ENCODE data around the gene OLIG1. TPM values are rescaled to one million over a fixed set of nuclear protein-coding genes. Genes with fewer than 3 reads are reported as not detected.

Gene OLIG1, protein sequence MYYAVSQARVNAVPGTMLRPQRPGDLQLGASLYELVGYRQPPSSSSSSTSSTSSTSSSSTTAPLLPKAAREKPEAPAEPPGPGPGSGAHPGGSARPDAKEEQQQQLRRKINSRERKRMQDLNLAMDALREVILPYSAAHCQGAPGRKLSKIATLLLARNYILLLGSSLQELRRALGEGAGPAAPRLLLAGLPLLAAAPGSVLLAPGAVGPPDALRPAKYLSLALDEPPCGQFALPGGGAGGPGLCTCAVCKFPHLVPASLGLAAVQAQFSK
- total RNA-seq (2014; rRNA removed; shearing (Covaris generic)): not detected in 2 replicates
- not detected in 2 replicates for total RNA-seq (2022)
- Bru-seq, nascent RNA: not detected
- not detected for BruChase-seq, experiment 1, labeled RNA remaining after a 6-hour chase
- not detected for BruChase-seq, experiment 2, labeled RNA remaining after a 2-hour chase
- long read RNA-seq: 0 reads

DNA sequence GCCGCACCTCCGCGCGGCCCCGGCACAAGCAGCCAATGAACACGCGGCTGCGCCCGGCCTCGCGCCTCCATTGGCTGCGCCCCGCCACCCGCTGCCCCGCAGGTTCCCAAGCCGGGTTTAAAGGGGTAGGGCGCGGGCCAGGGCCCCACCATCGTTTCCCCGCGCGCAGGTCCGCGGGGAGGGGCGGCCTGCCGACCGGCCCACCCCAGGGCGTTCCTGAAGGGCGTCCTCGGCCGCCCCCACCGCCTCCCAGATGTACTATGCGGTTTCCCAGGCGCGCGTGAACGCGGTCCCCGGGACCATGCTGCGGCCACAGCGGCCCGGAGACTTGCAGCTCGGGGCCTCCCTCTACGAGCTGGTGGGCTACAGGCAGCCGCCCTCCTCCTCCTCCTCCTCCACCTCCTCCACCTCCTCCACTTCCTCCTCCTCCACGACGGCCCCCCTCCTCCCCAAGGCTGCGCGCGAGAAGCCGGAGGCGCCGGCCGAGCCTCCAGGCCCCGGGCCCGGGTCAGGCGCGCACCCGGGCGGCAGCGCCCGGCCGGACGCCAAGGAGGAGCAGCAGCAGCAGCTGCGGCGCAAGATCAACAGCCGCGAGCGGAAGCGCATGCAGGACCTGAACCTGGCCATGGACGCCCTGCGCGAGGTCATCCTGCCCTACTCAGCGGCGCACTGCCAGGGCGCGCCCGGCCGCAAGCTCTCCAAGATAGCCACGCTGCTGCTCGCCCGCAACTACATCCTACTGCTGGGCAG lies at the start of gene OLIG1:
Gene OLIG1, plus strand, starts transcription at position 148 of the 750 bp plus-strand sequence. Its CDS starts 106 bp downstream, at position 254.
- intact Hi-C loops (cut with micrococcal nuclease; ENCODE audit: unreplicated experiment): no loop called here
- ChIA-PET CTCF (ENCODE audit: unreplicated experiment) (no interaction called here), POLR2A (no interaction called here)
- no peaks in the 10 kb centered on the region for H4K20me1 ChIP-seq (ENCODE audit: insufficient read depth, low read length)
- no peaks in the 10 kb centered on the region for H3K4me1 ChIP-seq (ENCODE audit: insufficient read depth, low read length, poor library complexity, severe bottlenecking)
- no TSS peak for BruUV-seq (replicated peaks)
- no peaks in the 10 kb centered on the region for H3K36me3 ChIP-seq (ENCODE audit: insufficient read depth, low read length)
- H3K4me2 ChIP-seq (ENCODE audit: low read length): no peak within 1 kb of the TSS
- H3K79me2 ChIP-seq (ENCODE audit: insufficient read depth, low read depth, low read length): no peaks in the 10 kb centered on the region
- H3K27ac ChIP-seq (ENCODE audit: low read depth, low read length, poor library complexity, severe bottlenecking): no peak within 1 kb of the TSS
- no peaks in the 10 kb centered on the region for H3K9me3 ChIP-seq (ENCODE audit: low read length)
- H3K4me3 ChIP-seq (ENCODE audit: low read depth, low read length, poor library complexity, severe bottlenecking): no peak within 1 kb of the TSS
- DNase-seq (ENCODE audit: low spot score): no peak
- H3K9me2 ChIP-seq (ENCODE audit: insufficient read depth, low read length): no peaks in the 10 kb centered on the region
- no peak for TF ChIP-seq CTCF (conservative IDR thresholded peaks at IDR 0.05; ENCODE audit: low read length)
- no peak for TF ChIP-seq EZH2phosphoT487 (IDR thresholded peaks at IDR 0.05; ENCODE audit: borderline replicate concordance, low read depth, low read length)
- H2AFZ ChIP-seq (ENCODE audit: low read length): no peak within 1 kb of the TSS

GRCh38 chr21:33020558-33021100 lies 49.3 kb upstream of the OLIG1 start:
- Histone ChIP-seq H3K4me2 (ENCODE audit: low read length) (no peak overlapping the region), H3K4me3 (ENCODE audit: low read depth, low read length, poor library complexity, severe bottlenecking) (no peak overlapping the region), H4K20me1 (ENCODE audit: insufficient read depth, low read length) (no peaks in the 10 kb centered on the region), H3K9me3 (ENCODE audit: low read length) (no peaks in the 10 kb centered on the region), H3K27ac (ENCODE audit: low read depth, low read length, poor library complexity, severe bottlenecking) (no peak overlapping the region), H3K9me2 (ENCODE audit: insufficient read depth, low read length) (no peaks in the 10 kb centered on the region), H2AFZ (ENCODE audit: low read length) (no peak overlapping the region), H3K4me1 (ENCODE audit: insufficient read depth, low read length, poor library complexity, severe bottlenecking) (no peaks in the 10 kb centered on the region), H3K36me3 (ENCODE audit: insufficient read depth, low read length) (no peaks in the 10 kb centered on the region), H3K79me2 (ENCODE audit: insufficient read depth, low read depth, low read length) (no peaks in the 10 kb centered on the region)
- intact Hi-C loops (cut with micrococcal nuclease; ENCODE audit: unreplicated experiment): no loop called here
- DNase-seq (ENCODE audit: low spot score): no peak
- no peak for TF ChIP-seq CTCF (conservative IDR thresholded peaks at IDR 0.05; ENCODE audit: low read length)
- TF ChIP-seq EZH2phosphoT487 (IDR thresholded peaks at IDR 0.05; ENCODE audit: borderline replicate concordance, low read depth, low read length): no peak
- ChIA-PET POLR2A (no interaction called here), CTCF (ENCODE audit: unreplicated experiment) (no interaction called here)
- no TSS peak for BruUV-seq (replicated peaks)

All from OCI-LY7 (cell line).